Measurements from ENCODE around the gene CCDC106.

DNA sequence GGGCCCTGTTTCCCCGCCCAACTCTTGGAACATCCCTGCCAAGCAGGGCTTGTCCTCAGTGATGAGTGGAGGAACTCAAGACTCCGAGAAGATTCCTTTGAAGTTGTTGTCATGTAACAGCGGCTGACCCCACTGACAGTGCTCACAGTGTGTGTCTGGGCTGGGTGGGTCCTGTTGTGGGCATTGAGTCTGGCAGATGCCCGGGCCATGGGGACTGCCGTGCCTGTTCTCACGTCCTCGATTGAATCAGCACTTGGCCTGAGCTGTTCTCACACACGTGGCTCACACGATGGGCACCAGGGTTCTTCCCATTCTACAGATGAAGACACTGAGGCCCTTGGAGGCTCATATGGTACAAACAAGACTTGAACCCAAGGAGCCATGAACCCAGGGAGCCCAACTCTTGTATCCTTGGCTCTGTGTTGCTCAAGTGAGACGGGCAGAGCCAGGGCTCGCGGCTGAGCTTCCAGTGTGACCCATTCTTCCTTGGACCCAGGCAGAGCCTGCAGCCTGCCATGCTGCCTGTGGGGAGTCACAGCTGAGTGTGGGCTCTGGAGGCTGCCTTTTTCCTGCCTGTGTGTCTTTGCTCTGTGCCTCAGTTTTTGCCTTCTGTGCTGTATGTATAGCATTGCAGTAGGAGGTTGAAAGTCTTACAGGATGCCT is 18.5 kb downstream of the CCDC106 start:
- no peak for TF ChIP-seq CTCF (conservative IDR thresholded peaks at IDR 0.05; ENCODE audit: low read length)
- no peak for TF ChIP-seq EZH2phosphoT487 (IDR thresholded peaks at IDR 0.05; ENCODE audit: borderline replicate concordance)

Measured in Loucy (cell line).